Stimulated activated CD8-positive, alpha-beta memory T cell treated with anti-CD3 and anti-CD28 coated beads, Interleukin-12 subunit alpha, Interleukin-12 subunit beta, amount 100 ng/mL, for 1 hour (primary cell): Measurements from ENCODE around the gene ARID3A.

Experiments used
- DNase-seq: peaks from one replicate; pipeline ENCODE4 v3.0.0-alpha.2; 2020; ENCODE audit warnings: low read depth

Gene ARID3A

DNA sequence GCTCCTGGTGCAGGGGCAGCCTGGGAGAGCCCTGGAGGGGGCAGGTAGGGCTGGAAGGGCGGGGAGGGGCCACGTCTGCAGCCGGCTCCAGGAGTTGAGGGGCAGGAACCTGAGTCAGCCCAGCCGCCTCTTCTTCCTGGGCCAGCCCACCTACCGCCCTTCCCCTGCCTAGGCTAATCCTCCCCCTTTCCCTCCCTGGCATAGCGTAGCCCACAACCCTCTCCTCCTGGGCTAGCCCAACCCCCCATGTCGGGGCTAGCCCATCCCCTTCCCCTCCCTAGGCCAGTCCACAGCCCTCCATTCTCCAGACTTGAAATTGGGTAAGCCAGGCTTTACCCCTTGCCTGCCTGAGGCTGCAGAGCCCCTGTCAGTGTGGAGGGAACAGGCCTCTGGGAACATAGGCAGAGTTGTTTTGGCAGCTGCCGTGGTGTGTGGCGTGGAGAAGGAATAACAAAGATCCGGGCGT, 37.7 kb downstream of the ARID3A start:
- DNase-seq = no peak

DNA sequence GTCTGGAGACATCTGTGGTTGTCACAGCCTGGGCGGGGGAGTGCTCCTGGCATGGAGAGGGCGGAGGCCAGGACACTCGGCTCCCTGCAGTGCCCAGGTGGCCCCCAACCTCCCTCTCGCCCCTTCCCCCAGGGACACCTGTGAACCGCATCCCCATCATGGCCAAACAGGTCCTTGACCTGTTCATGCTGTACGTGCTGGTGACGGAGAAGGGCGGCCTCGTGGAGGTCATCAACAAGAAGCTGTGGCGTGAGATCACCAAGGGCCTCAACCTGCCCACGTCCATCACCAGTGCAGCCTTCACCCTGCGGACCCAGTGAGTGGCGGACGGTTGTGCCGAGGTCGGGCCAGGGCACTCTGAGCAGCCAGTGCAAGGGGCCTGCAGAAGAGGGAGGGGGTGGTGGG, 38.3 kb downstream of the ARID3A start:
- DNase-seq = no peak

DNA sequence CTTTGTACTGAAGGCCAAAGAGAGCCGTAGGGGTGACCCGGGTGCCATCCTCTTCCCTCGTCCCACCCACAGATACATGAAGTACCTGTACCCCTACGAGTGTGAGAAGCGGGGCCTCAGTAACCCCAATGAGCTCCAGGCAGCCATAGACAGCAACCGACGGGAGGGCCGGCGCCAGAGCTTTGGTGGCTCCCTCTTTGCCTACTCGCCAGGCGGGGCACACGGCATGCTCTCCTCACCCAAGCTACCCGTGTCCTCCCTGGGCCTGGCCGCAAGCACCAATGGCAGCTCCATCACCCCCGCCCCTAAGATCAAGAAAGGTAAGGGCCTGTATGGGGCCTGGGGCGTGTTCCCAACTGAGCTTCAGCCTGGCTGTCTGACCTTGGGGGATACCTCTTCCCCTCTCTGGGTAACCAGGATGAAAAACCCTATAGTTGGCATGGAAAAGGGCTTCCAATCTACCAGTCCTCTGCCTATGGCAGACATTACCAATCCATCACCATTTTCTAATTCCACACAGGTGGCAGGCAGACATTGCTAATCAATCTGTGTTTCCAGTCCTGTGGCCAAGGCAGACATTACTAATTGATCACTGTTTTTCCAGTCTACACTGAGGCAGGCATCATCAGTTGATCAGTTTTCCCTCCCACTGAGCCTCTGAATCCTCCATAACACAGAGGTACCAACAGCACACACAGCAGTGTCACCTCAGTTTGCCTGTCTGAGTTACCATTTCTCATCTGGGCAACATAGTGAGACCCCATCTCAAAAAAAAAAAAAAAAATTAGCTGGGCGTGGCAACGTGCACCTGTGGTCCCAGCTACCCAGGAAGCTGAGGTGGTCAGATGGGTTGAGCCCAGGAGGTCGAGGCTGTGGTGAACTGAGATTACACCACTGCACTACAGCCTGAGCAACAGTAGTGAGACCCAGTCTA, 39.2 kb downstream of the ARID3A start:
- no peak for DNase-seq

DNA sequence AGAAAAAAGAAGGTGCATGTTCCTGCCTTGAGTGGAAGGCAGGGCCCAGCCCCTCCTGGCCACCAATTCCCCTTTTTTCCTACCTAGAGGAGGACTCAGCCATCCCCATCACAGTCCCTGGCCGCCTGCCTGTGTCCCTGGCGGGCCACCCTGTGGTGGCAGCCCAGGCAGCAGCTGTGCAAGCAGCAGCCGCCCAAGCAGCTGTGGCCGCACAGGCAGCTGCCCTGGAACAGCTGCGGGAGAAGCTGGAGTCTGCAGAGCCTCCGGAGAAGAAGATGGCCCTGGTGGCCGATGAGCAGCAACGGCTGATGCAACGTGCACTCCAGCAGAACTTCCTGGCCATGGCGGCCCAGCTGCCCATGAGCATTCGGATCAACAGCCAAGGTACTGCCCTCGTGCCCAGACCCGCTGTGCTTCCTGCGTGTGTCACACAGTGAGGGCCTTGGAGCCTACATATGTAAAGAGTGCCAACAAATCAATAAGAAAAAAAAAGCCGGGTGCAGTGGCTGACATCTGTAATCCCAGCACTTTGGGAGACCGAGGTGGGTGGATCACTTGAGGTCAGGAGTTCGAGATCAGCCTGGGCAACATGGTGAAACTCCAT, 40.8 kb downstream of the ARID3A start:
- DNase-seq = no peak

DNA sequence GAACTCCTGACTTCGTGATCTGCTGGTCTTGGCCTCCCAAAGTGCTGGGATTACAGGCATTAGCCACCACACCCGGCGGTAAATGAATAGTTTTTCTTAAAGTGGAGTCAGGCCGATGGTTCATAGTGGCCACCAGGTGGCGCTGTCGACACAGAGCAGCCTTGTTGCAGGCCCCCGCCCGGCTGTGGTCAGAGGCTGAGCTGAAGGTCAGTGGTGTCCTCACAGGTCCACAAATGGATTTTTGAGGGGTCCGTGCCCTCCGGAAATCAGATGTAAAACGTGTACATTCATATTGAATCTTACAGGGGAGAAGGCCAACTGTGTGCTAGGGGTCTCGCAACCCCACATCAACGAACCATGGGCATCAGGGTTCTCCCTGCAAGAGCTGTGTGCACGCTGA, 44.9 kb downstream of the ARID3A start:
- no peak for DNase-seq

DNA sequence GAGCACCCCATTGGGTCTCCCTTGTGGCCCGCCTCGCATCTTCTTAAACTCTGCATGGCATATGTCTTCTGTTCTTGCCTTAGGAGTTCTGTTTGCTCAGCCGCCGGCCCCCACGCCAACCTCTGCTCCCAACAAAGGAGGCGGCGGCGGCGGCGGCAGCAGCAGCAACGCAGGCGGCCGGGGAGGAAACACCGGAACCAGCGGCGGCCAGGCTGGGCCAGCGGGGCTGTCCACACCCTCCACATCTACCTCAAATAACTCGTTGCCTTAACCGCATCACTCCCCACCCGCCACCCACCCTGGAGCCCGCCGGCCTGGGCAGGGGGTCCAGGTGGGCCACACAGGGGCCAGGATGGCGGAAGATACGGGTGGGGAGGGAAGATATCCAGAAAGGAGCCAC, 46.0 kb downstream of the ARID3A start:
- no peak for DNase-seq

DNA sequence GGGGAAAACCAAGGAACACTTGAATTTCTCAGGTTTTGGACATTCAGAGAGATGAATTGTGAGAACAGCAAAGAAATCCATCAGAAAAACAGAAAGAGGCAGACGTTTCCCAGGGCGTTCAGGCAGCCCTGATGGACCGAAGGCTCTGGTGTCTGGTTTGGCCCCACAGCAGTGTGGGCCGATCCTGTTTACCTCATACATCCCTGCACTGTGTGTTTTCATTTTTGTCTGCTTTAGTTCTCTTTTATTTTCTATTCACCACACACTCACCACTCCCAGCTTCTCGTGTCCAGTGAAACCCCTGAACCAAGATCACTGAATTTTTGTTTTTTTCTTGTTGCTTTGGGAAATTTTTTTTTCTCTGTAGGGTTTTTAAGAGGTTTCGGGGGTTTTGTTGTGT, 46.4 kb downstream of the ARID3A start:
- DNase-seq = no peak

DNA sequence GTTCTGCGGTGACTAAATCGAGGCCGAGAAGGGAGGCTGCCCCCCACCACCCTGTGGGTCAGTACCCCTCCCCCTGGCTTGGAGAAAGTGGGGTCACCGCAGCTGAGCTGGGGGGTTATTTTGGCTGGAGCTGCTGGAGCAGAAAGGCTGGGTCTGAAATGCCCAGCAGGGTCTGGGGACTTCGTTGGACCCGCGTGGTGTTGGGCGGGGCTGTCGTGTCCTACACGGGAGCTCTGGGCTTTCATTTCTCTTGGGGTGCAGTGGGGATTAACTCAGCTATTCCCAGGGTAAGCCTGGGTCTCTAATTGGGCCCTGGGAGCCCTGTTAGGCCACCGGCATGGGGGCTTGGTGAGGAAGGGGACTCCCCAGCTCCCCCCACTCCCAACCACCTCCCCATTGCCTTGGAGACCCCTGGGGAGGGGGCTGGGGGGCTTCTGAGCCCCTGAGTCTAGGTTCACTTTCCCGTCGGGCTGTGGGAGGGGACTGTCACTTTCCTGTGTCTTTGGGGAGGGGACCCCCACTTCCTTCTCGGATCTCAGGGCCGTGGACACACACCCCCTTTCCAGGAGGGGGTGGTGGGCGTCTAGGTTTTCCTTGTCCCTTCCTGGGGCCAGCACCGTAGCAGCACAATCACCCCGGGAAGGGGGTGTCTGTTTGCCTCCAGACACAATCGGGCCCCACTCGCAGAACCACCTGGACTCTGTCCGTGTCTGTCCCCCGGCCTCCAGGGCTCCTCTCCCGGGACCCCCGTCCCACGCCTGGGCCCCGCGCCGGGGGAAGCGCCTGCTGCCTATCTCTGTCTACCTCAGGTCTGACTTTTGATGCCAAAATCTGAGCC, 48.1 kb downstream of the ARID3A start:
- DNase-seq = no peak

DNA sequence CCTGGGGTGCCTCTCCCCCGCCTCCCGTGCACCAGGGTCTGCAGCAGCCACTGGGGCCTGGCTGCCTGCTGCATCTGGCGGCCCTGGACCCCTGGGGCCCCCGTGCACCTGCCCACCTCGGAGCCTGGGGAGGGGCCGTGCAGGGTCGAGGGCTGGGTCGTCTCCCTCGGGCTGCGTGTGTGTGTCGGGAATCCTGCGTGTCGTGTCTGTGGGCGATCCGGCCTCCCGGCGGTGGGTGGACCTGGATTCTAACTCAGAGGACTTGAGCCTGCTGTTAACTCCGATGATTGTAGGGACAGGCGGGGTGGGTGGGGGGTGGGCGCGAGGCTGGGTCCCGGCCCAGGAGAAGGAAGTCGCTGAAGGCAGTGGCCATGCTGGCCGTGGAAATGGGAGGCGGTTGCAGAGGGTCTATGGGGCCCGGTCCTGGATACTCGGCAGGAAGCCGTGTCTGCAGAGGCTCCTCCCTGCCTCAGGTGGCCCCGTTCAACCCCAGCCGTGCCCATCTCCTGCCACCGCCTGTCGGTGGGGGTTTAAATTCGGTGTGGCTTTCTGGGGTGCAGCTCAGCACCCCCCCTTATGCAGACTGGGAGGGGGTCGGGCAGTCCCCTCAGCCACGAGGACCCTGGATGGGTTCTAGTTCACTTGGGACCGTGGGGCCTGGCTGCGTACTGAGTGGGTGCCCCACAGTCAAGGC, 48.9 kb downstream of the ARID3A start:
- no peak for DNase-seq

DNA sequence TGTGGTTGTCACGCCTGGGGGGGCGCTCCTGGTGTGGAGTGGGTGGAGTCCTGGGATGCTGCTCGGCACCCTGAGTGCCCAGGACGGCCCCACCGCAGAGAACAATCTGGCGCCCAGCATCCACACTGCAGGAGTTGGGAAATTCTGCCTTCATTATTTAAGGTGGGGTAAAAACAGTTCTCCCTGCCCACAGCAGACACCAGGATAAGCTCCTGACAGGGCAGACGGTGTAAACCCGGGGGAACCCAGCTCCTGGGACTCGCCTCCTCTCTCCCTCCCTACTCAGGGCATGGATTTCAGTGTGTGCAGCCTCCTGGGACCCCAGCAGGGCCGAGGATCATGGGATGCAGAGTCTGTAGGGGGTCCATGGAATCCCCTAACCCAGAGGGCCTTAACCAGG, 50.6 kb downstream of the ARID3A start:
- DNase-seq = no peak

DNA sequence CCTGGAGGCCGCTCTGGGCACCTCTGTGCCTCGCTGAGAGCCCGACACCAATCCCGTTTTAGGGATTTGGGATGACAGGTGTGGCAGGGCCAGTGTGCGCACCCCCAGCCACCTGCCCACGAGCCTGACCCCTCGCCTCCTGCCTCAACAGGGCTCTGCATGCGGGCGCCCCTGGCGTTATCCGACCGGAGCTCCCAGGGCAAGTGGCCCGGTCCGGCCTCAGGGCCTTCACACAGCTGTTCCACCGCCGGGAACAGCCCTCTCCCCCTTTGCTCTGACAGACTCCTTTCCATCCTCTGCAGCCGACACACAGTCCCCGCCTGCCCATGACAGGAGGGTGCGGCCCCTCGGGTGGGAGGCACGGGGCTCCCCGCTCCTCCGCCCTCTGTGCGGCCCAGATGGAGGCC, 51.2 kb downstream of the ARID3A start:
- DNase-seq = no peak

DNA sequence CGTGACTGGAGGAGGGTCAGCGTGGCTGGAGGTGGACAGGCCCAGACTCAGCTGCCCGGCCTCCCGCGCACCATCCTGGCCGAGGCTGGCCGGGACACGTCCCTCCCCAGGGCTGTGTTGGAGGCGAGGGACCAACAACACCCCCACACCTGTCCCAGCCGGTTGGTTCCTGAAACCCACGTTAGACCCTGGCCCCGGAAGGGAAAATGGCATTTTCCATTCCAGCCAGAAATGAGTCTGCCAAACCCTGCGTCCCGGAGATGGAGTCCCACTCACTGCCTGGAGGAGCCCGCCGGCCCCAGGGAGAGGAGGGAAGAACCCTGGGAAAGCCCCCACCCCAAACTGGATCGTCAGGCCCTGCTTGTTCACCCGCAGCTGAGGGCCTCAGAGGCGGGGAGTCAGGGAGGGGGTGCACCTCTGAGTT, 53.5 kb downstream of the ARID3A start:
- DNase-seq = no peak

DNA sequence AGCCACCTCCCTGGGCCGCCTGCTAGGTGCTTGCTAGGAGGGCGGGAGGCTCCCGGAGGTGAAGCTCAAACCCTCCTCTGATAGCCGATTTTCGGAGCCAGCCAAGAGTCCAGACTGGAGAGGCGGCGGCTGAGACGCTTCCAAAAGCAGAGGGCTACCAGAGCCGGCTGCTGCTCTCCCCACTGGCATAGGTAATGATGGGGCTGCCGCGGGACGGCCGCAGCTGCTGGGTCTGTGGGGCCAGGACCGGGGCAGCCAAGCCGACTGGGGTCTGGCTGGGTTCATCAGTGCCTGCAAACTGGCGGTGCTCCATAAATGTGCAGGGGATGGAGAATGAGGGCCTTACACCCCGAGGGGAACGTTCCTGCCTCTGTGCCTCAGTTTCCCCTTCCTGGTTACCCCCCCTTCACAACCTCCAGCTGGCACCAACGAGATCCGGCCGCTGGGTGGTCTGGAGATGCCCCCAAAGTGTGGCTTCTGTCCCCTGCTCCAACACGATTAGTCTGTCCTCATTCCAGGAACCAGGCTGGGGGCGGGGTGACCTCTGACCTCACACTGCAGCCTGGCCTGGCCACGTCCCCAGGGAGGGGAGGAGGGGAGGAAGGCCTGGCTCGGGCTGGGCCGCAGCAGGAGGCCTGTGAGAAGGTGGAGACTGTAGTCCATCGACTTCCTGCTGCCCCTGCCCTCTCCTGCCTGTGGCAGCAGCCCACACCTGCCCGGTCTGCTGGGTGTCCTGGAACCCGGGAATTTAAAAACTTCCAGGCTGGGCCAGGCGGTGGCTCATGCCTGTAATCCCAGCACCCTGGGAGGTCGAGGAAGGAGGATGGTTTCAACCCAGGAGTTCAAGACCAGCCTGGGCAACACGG, 54.5 kb downstream of the ARID3A start:
- no peak for DNase-seq

DNA sequence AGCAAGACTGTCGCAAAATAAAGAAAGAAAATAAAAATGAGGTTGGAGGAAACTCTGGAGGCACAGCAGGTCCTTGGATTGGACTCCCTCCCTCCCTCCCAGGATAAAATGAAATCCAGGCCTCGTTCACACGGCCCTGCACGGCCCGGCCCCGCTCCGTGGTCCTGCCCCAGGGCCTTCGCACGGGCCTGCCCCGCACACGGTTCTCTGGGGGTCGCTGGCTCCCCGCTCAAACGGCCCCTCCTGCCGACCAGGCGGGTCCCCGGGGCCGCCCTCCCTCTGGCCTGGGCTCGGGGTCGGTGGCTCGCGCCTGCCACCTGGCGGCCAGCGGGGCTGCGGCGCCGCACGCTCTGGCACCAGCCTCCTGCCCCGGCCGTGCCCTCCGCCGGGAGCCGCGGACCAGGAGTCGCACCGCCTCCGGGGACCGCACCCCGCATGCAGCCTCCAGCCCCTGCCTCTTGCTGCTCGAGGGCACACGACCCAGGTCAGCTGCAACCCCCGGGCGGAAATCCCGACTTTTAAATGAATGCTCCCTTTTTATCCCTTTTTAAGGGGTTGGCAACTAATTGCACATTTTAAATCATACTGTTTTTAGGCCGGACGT, 56.8 kb downstream of the ARID3A start:
- peak; percentile 50 for DNase-seq

DNA sequence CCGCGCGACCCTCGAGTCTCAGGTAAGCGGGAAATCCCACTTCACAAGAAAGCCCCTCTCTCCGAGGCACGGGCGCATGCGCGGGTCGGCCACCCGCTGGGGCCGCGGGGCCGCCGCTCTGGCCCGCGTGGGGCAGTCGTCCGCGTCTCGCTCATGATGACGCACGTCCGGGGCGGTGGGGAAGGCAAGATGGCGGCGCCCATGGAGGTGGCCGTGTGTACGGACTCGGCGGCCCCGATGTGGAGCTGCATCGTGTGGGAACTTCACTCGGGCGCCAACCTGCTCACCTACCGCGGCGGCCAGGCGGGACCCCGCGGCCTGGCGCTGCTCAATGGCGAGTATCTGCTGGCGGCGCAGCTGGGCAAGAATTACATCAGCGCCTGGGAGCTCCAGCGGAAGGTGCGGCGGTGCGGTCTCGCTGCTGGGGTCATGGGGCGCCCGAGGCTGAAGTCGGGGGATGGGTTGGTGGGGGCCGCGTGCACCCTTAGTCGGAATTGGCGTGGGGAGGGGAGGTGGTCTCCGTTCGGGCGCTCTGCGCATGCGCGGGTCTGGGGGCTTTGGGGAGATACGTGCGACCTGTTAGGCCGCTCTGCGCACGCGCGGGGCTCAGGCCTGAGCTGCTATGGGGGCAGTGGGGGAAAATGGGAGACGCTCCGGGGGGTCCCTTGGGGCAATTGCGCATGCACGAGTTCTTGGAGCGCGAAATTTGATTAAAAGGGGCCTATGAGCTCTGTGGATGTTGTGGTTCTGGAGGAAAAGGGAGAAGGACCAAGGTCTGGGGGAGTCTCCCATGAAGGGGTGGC, 58.5 kb downstream of the ARID3A start, which contains the start of gene WDR18:
WDR18 (plus strand) TSS at position 181 of the 803 bp plus-strand sequence; CDS start at position 190, 9 bp downstream.
- DNase-seq = peak; percentile 84

DNA sequence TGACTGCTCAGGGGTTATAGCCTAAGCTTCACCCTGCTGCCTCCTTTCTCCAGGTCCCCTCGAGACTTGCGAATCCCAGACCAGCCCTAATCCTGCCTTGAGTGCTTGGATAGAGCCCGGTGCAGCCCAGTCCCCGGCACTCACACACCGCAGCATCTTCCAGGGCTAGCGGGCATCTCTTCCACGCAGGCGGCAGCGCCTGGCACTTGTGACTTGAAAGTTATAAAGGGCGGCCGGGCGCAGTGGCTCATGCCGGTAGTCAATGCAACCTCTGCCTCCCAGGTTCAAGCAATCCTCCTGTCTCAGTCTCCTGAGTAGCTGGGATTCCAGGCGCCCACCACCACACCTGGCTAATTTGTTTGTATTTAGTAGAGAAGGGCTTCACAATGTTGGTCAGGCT, 60.2 kb downstream of the ARID3A start:
- DNase-seq = no peak

DNA sequence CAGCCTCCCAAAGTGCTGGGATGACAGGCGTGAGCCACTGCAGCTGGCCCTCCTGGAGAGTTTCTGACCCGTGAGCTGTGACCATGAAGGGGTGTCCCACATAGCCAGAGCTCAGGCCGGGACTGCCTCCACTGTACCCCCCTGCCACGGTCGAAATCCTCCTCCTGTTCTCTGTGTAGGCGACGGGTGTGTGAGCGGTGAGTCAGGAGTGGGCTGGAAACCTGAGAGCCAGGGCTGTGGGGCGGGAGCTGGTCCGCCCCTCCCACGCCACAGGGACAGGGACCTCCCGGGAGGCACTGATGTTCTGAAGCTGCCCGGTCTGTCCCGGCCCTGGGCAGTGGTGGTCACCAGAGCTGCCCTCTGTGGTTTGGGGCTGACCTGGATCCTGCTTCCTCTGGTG, 62.2 kb downstream of the ARID3A start:
- no peak for DNase-seq

DNA sequence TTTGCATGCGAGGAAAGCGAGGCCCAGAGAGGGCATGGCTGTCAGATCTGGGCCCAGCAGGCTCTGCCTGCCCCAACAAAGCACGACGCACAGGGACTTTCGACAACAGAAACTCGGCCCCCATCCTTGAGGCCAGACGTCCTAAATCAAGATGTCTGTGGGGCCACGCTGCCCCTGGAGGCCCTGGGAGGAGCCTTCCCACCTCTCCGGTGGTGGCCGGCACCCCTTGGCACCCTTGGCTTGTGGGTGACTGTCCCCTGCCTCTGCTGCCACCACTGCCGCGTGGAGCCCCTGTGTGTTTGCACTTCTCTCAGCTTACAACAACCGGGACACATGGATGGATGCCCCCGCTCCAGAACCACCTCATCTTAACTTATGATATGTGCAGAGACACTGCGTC, 62.7 kb downstream of the ARID3A start:
- no peak for DNase-seq

DNA sequence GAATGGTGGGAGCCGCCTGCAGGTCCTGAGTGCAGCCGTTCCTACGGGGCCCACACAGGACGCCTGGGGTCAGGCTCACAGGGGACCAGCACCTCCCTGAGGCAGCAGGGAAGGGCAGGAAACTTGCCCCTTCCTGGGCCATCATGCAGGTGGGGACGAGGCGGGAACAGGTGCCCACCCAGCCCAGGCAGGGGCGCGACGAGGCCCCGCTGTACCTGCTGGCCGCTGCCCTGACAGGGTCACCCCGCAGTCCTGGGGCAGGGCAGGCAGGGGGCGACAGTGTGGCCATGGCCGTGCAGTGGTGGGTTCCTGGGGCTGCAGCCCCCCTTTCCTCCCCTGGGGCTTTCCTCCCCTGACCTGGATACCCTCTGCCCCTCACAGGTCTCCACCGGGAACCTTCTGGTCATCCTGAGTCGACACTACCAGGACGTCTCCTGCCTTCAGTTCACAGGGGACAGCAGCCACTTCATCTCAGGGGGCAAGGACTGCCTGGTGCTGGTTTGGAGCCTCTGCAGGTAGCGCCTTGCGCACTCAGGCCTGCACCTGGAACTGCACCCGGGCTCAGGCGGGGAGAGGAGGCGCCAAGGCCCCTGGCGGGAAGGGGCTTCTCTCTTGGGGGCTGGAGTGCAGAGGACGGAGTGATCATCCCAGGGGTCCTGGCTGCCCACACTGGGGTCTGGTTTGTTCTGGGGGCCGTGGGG, 63.7 kb downstream of the ARID3A start:
- DNase-seq = no peak
